ENCODE data around the gene TMEM253.

TMEM253 gene

GRCh38 chr14:21100931-21101330, at the start of gene TMEM253:
TSS of gene TMEM253 (plus strand) at chr14:21101066. CDS start at chr14:21101344, 278 bp downstream.
- no peak for DNase-seq (ENCODE audit: low read depth)

GRCh38 chr14:21053184-21054122, 47.4 kb upstream of the TMEM253 start:
- DNase-seq (ENCODE audit: low read depth), result no peak

- DNase-seq (ENCODE audit: low read depth), result no peak
These were observed 46.6 kb upstream of the TMEM253 start for GRCh38 chr14:21054123-21054767.

GRCh38 chr14:21054768-21055145, 46.1 kb upstream of the TMEM253 start:
- DNase-seq (ENCODE audit: low read depth), result no peak

GRCh38 chr14:21055432-21056117, 45.3 kb upstream of the TMEM253 start:
- no peak for DNase-seq (ENCODE audit: low read depth)

- peak; percentile 51 for DNase-seq (ENCODE audit: low read depth)
These were observed 44.2 kb upstream of the TMEM253 start for GRCh38 chr14:21056520-21057163.

- DNase-seq (ENCODE audit: low read depth), result no peak
These were observed 42.8 kb upstream of the TMEM253 start, which contains the start of gene RNASE8 for GRCh38 chr14:21057803-21058675. TSS of gene RNASE8 (plus strand) at chr14:21057822. CDS start at chr14:21057893, 71 bp downstream.

GRCh38 chr14:21058903-21059302, 42.0 kb upstream of the TMEM253 start:
- DNase-seq (ENCODE audit: low read depth), result no peak

GRCh38 chr14:21059842-21060613, 40.8 kb upstream of the TMEM253 start:
- no peak for DNase-seq (ENCODE audit: low read depth)

- no peak for DNase-seq (ENCODE audit: low read depth)
These were observed 40.1 kb upstream of the TMEM253 start for GRCh38 chr14:21060614-21061346.

- DNase-seq (ENCODE audit: low read depth), result no peak
These were observed 39.6 kb upstream of the TMEM253 start for GRCh38 chr14:21061347-21061668.

GRCh38 chr14:21063479-21063878, 37.4 kb upstream of the TMEM253 start:
- peak; percentile 67 for DNase-seq (ENCODE audit: low read depth)

- DNase-seq (ENCODE audit: low read depth), result no peak
These were observed 33.9 kb upstream of the TMEM253 start for GRCh38 chr14:21066882-21067502.

GRCh38 chr14:21068521-21069387, 32.1 kb upstream of the TMEM253 start:
- peak; percentile 37 for DNase-seq (ENCODE audit: low read depth)

- no peak for DNase-seq (ENCODE audit: low read depth)
These were observed 31.3 kb upstream of the TMEM253 start for GRCh38 chr14:21069388-21070082.

- DNase-seq (ENCODE audit: low read depth), result peak; percentile 59
These were observed 30.7 kb upstream of the TMEM253 start, which contains the start of gene ARHGEF40 for GRCh38 chr14:21070083-21070609. TSS of gene ARHGEF40 (plus strand) at chr14:21070304. CDS start at chr14:21070397, 93 bp downstream.

- DNase-seq (ENCODE audit: low read depth), result peak; percentile 63
These were observed 30.1 kb upstream of the TMEM253 start for GRCh38 chr14:21070610-21071224.
